Gastroesophageal sphincter (tissue), 3 donors: ENCODE results near the gene GNS.

Source experiments
- CTCF ChIP-seq, 4 experiments: fragments of 200-600 bp in 2 of 4; fragments of 450-650 bp in 2 of 4; sonication (generic) in 1 of 4; IDR thresholded peaks; one replicate each; pipeline ENCODE4 v1.5.1; 2017 to 2019; ENCODE audit warnings: antibody characterized with exemption in 4 of 4, mild to moderate bottlenecking in 2 of 4, moderate library complexity in 2 of 4
- EP300 ChIP-seq: sonication (generic); formaldehyde crosslinking; IDR thresholded peaks from one replicate; pipeline ENCODE4 v1.6.1; 2017; ENCODE audit warnings: antibody characterized with exemption, mild to moderate bottlenecking
- POLR2A ChIP-seq, 2 donors: fragments of 450-650 bp; IDR thresholded peaks; one replicate each; pipeline ENCODE4 v1.6.1; 2017; ENCODE audit warnings: antibody characterized with exemption in 2 of 2, mild to moderate bottlenecking in 2 of 2, moderate library complexity in 1 of 2

GRCh38 chr12:64745980-64746379 lies 13.2 kb downstream of the GNS start:
- TF ChIP-seq CTCF (IDR thresholded peaks at IDR 0.05) (no peak), EP300 (no peak), POLR2A (IDR thresholded peaks at IDR 0.05) (no peak)
